Liver (tissue), 9 donors: ENCODE results near the gene ERC2. TPM values are rescaled to one million over a fixed set of nuclear protein-coding genes. Genes with fewer than 3 reads are reported as not detected.

Experiments used
- DNase-seq: peaks from one replicate; pipeline ENCODE4 v3.0.0-alpha.2; 2017; ENCODE audit warnings: low spot score
- H3K27ac ChIP-seq, 2 donors: one replicate each; pipeline ENCODE4 v1.7.0; 2013; ENCODE audit warnings: inconsistent platforms in 2 of 2, low read length in 2 of 2, control low read depth in 1 of 2, low read depth in 1 of 2, mild to moderate bottlenecking in 1 of 2
- H3K27me3 ChIP-seq, 4 donors: one replicate each; pipeline versions ENCODE4 v1.6.1 to v1.7.0; 2013; ENCODE audit warnings: low read length in 3 of 4, inconsistent platforms in 1 of 4, mild to moderate bottlenecking in 1 of 4, moderate library complexity in 1 of 4; ENCODE audit not compliant: control insufficient read depth in 4 of 4, insufficient read depth in 4 of 4
- H3K36me3 ChIP-seq, 4 donors: one replicate each; pipeline versions ENCODE4 v1.6.1 to v1.7.0; 2013; ENCODE audit warnings: low read length in 3 of 4, mild to moderate bottlenecking in 3 of 4, low read depth in 1 of 4, moderate library complexity in 1 of 4; ENCODE audit not compliant: control insufficient read depth in 4 of 4, insufficient read depth in 3 of 4
- H3K4me1 ChIP-seq, 4 donors: one replicate each; pipeline versions ENCODE4 v1.6.1 to v1.7.0; 2013; ENCODE audit warnings: low read length in 3 of 4, mild to moderate bottlenecking in 3 of 4, moderate library complexity in 1 of 4; ENCODE audit not compliant: control insufficient read depth in 4 of 4, insufficient read depth in 4 of 4
- H3K4me3 ChIP-seq, 3 donors: one replicate each; pipeline versions ENCODE4 v1.6.1 to v1.7.0; 2013; ENCODE audit warnings: low read length in 3 of 3, control low read depth in 1 of 3, low read depth in 1 of 3, mild to moderate bottlenecking in 1 of 3
- H3K9ac ChIP-seq, 2 donors: one replicate each; pipeline ENCODE4 v1.7.0; 2013; ENCODE audit warnings: low read length in 2 of 2, mild to moderate bottlenecking in 2 of 2, moderate library complexity in 2 of 2, control low read depth in 1 of 2, low read depth in 1 of 2
- H3K9me3 ChIP-seq, 4 donors: one replicate each; pipeline versions ENCODE4 v1.6.1 to v1.7.0; 2013; ENCODE audit warnings: low read length in 3 of 4; ENCODE audit not compliant: control insufficient read depth in 4 of 4
- ATF3 ChIP-seq: IDR thresholded peaks from 2 replicates; pipeline ENCODE4 v1.6.1; 2016; ENCODE audit warnings: antibody characterized with exemption
- CTCF ChIP-seq: fragments of 150-350 bp; IDR thresholded peaks from 2 replicates; pipeline ENCODE4 v1.5.1; 2017; ENCODE audit warnings: improper control_type of control experiment, low read depth, low read length; ENCODE audit not compliant: missing input control
- EGR1 ChIP-seq, 2 donors: IDR thresholded peaks; 2 replicates each; pipeline ENCODE4 v1.6.1; 2016 to 2018; ENCODE audit warnings: antibody characterized with exemption in 2 of 2, low read depth in 2 of 2
- FOXA1 ChIP-seq: IDR thresholded peaks from 2 replicates; pipeline ENCODE4 v1.6.1; 2016; ENCODE audit warnings: antibody characterized with exemption
- FOXA2 ChIP-seq: IDR thresholded peaks from 2 replicates; pipeline ENCODE4 v1.6.1; 2016; ENCODE audit warnings: antibody characterized with exemption
- GABPA ChIP-seq, 2 donors: IDR thresholded peaks in 1 of 2; conservative IDR thresholded peaks in 1 of 2; 2 replicates each; pipeline ENCODE4 v1.6.1; 2016; ENCODE audit warnings: antibody characterized with exemption in 2 of 2, mild to moderate bottlenecking in 1 of 2, moderate library complexity in 1 of 2
- HNF4A ChIP-seq, 2 donors: conservative IDR thresholded peaks; 2 replicates each; pipeline ENCODE4 v1.6.1; 2016; ENCODE audit warnings: antibody characterized with exemption in 2 of 2, mild to moderate bottlenecking in 2 of 2
- HNF4G ChIP-seq: IDR thresholded peaks from 2 replicates; pipeline ENCODE4 v1.6.1; 2016; ENCODE audit warnings: antibody characterized with exemption
- JUND ChIP-seq, 2 donors: IDR thresholded peaks; 2 replicates each; pipeline ENCODE4 v1.6.1; 2016; ENCODE audit warnings: antibody characterized with exemption in 2 of 2
- MAX ChIP-seq: IDR thresholded peaks from 2 replicates; pipeline ENCODE4 v1.6.1; 2016; ENCODE audit warnings: antibody characterized with exemption
- NR2F2 ChIP-seq: IDR thresholded peaks from 2 replicates; pipeline ENCODE4 v1.6.1; 2016; ENCODE audit warnings: antibody characterized with exemption
- RAD21 ChIP-seq, 2 donors: IDR thresholded peaks; 2 replicates each; pipeline ENCODE4 v1.6.1; 2016; ENCODE audit warnings: antibody characterized with exemption in 2 of 2, mild to moderate bottlenecking in 2 of 2
- REST ChIP-seq: IDR thresholded peaks from 2 replicates; pipeline ENCODE4 v1.6.1; 2016; ENCODE audit warnings: antibody characterized with exemption, mild to moderate bottlenecking
- RXRA ChIP-seq, 2 donors: IDR thresholded peaks; 2 replicates each; pipeline ENCODE4 v1.6.1; 2017 to 2018; ENCODE audit warnings: antibody characterized with exemption in 2 of 2, mild to moderate bottlenecking in 1 of 2
- SP1 ChIP-seq: IDR thresholded peaks from 2 replicates; pipeline ENCODE4 v1.6.1; 2018; ENCODE audit warnings: antibody characterized with exemption, mild to moderate bottlenecking
- TAF1 ChIP-seq: conservative IDR thresholded peaks from 2 replicates; pipeline ENCODE4 v1.6.1; 2016; ENCODE audit warnings: antibody characterized with exemption, mild to moderate bottlenecking
- ZBTB33 ChIP-seq: IDR thresholded peaks from 2 replicates; pipeline ENCODE4 v1.6.1; 2016; ENCODE audit warnings: antibody characterized with exemption
- WGBS: extraction: QIAGEN DNeasy Blood & Tissue Kit; methylation state at CpG from one replicate; pipeline ENCODE4 v1.1.7; 2013; 5-methylcytosine and 5-hydroxymethylcytosine counted together
- polyA plus RNA-seq, 2 donors: library from polyadenylated mRNA; stranded (reverse) in 1 of 2; unstranded in 1 of 2; fragments of 200-250 nt in 1 of 2; fragments of >200 nt in 1 of 2; fragmentation: Nextera tagmentation in 1 of 2; extraction: Ambion mirVana in 1 of 2; gene quantifications; one replicate each; pipeline versions ENCODE4 v1.2.1 to v1.2.3, GENCODE V29; 2013 to 2015
- total RNA-seq, 2 donors: library from RNA; depleted of rRNA; stranded (reverse); fragments of >200 nt; gene quantifications; one replicate each; pipeline ENCODE4 v1.2.3, GENCODE V29; 2014
- donor health status: healthy.
- donor health status: healthy.
- donor health status: healthy.
- donor health status: healthy.
- donor health status: healthy.

ERC2 gene
- total and polyA plus RNA-seq, 4 donors: 0.14 to 0.25 TPM; not detected in 2

- no peaks in the 10 kb centered on the region for H3K36me3 ChIP-seq
- H3K4me3 ChIP-seq: no peak overlapping the region
- DNase-seq: no peak
- H3K4me1 ChIP-seq: no peaks in the 10 kb centered on the region
- 61% methylated on average over 4 of the region's 4 CpGs for WGBS
- TF ChIP-seq REST (no peak), ZBTB33 (no peak), EGR1 (IDR thresholded peaks at IDR 0.05; ENCODE audit: low read depth in 2 of 2) (no peak), TAF1 (no peak)
- no peaks in the 10 kb centered on the region for H3K27me3 ChIP-seq
- H3K9me3 ChIP-seq: no peaks in the 10 kb centered on the region
- H3K27ac ChIP-seq: no peak overlapping the region
- H3K9ac ChIP-seq: no peak overlapping the region
Observed at GRCh38 chr3:55955891-55956477, 512.3 kb downstream of the ERC2 start.

- H3K9me3 ChIP-seq: no peaks in the 10 kb centered on the region
- H3K4me1 ChIP-seq: no peaks in the 10 kb centered on the region
- no peaks in the 10 kb centered on the region for H3K36me3 ChIP-seq
- no peak for DNase-seq
- H3K27me3 ChIP-seq: no peaks in the 10 kb centered on the region
- H3K4me3 ChIP-seq: no peak overlapping the region
- no peak overlapping the region for H3K9ac ChIP-seq
- no peak overlapping the region for H3K27ac ChIP-seq
- 87% methylated on average over 4 of the region's 4 CpGs for WGBS
- no peak for TF ChIP-seq FOXA1
- TF ChIP-seq ZBTB33: no peak
- TF ChIP-seq MAX: no peak
- no peak for TF ChIP-seq SP1
- TF ChIP-seq NR2F2: no peak
- TF ChIP-seq RXRA (IDR thresholded peaks at IDR 0.05): no peak
- no peak for TF ChIP-seq RAD21 (IDR thresholded peaks at IDR 0.05)
- TF ChIP-seq JUND (IDR thresholded peaks at IDR 0.05): no peak
- TF ChIP-seq FOXA2: no peak
- TF ChIP-seq HNF4A (conservative IDR thresholded peaks at IDR 0.05): no peak
- no peak for TF ChIP-seq TAF1
- no peak for TF ChIP-seq EGR1 (IDR thresholded peaks at IDR 0.05; ENCODE audit: low read depth in 2 of 2)
- TF ChIP-seq GABPA (IDR thresholded peaks at IDR 0.05 in 1 of 2, conservative IDR thresholded peaks at IDR 0.05 in 1 of 2): no peak
- TF ChIP-seq CTCF: no peak
- TF ChIP-seq HNF4G: no peak
- TF ChIP-seq ATF3: no peak
Observed at GRCh38 chr3:55951388-55951787, 516.9 kb downstream of the ERC2 start.
